GM19328 (cell line): ENCODE measurements around the gene PHLDA3.
"Not testable (repeated sequence)": the region's sequence is repeated elsewhere in the genome, so short reads cannot be mapped to it uniquely, and the experiment has no call there.

Source experiments
- ATAC-seq: cut with Tn5 transposase; IDR thresholded peaks from one replicate; pipeline ENCODE4 v1.9.1; 2021; ENCODE audit warnings: mild to moderate bottlenecking, moderate library complexity; ENCODE audit not compliant: unreplicated experiment

PHLDA3 gene

GRCh38 chr1:201488830-201489589 is 20.0 kb upstream of the PHLDA3 start:
- no peak for ATAC-seq

GRCh38 chr1:201487742-201488141 is 18.8 kb upstream of the PHLDA3 start:
- no peak for ATAC-seq

- no peak for ATAC-seq
Measured at GRCh38 chr1:201486187-201486586, 17.2 kb upstream of the PHLDA3 start.

GRCh38 chr1:201485184-201485774 is 16.3 kb upstream of the PHLDA3 start:
- no peak for ATAC-seq

- ATAC-seq = no peak
Measured at GRCh38 chr1:201483373-201483949, 14.5 kb upstream of the PHLDA3 start.

GRCh38 chr1:201482755-201483154 is 13.8 kb upstream of the PHLDA3 start:
- no peak for ATAC-seq

- peak; percentile 61 for ATAC-seq
Measured at GRCh38 chr1:201481761-201482493, 12.9 kb upstream of the PHLDA3 start.

- ATAC-seq = no peak
Measured at GRCh38 chr1:201481004-201481380, 12.0 kb upstream of the PHLDA3 start.

GRCh38 chr1:201480231-201481003 is 11.4 kb upstream of the PHLDA3 start:
- peak; percentile 68 for ATAC-seq

- ATAC-seq = no peak
Measured at GRCh38 chr1:201479201-201479730, 10.3 kb upstream of the PHLDA3 start.

GRCh38 chr1:201478666-201479065 is 9.7 kb upstream of the PHLDA3 start:
- not testable (repeated sequence) for ATAC-seq

GRCh38 chr1:201476670-201477344 is 7.8 kb upstream of the PHLDA3 start:
- no peak for ATAC-seq

- ATAC-seq = no peak
Measured at GRCh38 chr1:201475915-201476669, 7.1 kb upstream of the PHLDA3 start.

- ATAC-seq = no peak
Measured at GRCh38 chr1:201475130-201475529, 6.1 kb upstream of the PHLDA3 start.

- no peak for ATAC-seq
Measured at GRCh38 chr1:201473296-201473695, 4.3 kb upstream of the PHLDA3 start.

GRCh38 chr1:201472321-201472720 is 3.3 kb upstream of the PHLDA3 start:
- not testable (repeated sequence) for ATAC-seq

GRCh38 chr1:201471772-201472171 is 2.8 kb upstream of the PHLDA3 start:
- no peak for ATAC-seq

- no peak for ATAC-seq
Measured at GRCh38 chr1:201470581-201470980, 1.6 kb upstream of the PHLDA3 start.

GRCh38 chr1:201469645-201470074 is 672 bp upstream of the PHLDA3 start:
- ATAC-seq = no peak
